Activated CD8-positive, alpha-beta T cell treated with anti-CD3 and anti-CD28 coated beads for 36 hours (primary cell): ENCODE results near the gene PPP4R2. TPM values are rescaled to one million over a fixed set of nuclear protein-coding genes. Genes with fewer than 3 reads are reported as not detected.

Source experiments
- ATAC-seq: fragments of 200-7000 bp; cut with Tn5 transposase; one replicate; pipeline ENCODE4 v1.10.0; 2021; ENCODE audit warnings: mild to moderate bottlenecking, moderate library complexity
- CTCF ChIA-PET: fragments of 350-600 bp; sonication (Branson Sonifier 250); formaldehyde crosslinking; loops from one replicate; lab custom pipeline; 2021; ENCODE audit warnings: antibody characterized with exemption; lab: Charles Lee
- POLR2A ChIA-PET: fragments of 350-600 bp; sonication (Branson Sonifier 250); formaldehyde crosslinking; loops from one replicate; lab custom pipeline; 2021; ENCODE audit warnings: antibody characterized with exemption; lab: Charles Lee
- DNase-seq: peaks from one replicate; pipeline ENCODE4 v3.0.0-alpha.2; 2020
- H3K27ac Mint-ChIP-seq: one replicate; pipeline ENCODE4 v1.8.0; 2021; ENCODE audit warnings: mild to moderate bottlenecking, mixed read lengths
- H3K27me3 Mint-ChIP-seq: one replicate; pipeline ENCODE4 v1.8.0; 2021; ENCODE audit warnings: mixed read lengths
- H3K36me3 Mint-ChIP-seq: one replicate; pipeline ENCODE4 v1.8.0; 2021; ENCODE audit warnings: low read depth, mixed read lengths
- H3K4me1 Mint-ChIP-seq: one replicate; pipeline ENCODE4 v1.8.0; 2021; ENCODE audit warnings: low read depth, mixed read lengths
- H3K4me3 Mint-ChIP-seq: one replicate; pipeline ENCODE4 v1.8.0; 2021; ENCODE audit warnings: mild to moderate bottlenecking, moderate library complexity, mixed read lengths
- H3K9me3 Mint-ChIP-seq: one replicate; pipeline ENCODE4 v1.8.0; 2021; ENCODE audit warnings: mixed read lengths
- intact Hi-C: fragments of 100-400 bp; cut with micrococcal nuclease; formaldehyde crosslinking; loops from one replicate; pipeline ENCODE4 v1.10.0; 2022
- total RNA-seq, 2 experiments: library from RNA; stranded (reverse); gene quantifications; one replicate each; pipeline ENCODE4 v1.2.3, GENCODE V29; 2021
- TF ChIP-seq, protein P1 (sequence below): fragments of 200-600 bp; IDR thresholded peaks from one replicate; pipeline ENCODE4 v1.8.0; 2022; ENCODE audit warnings: antibody characterized with exemption, mild to moderate bottlenecking

The PPP4R2 gene
- total RNA-seq, 2 experiments from 2014 or later, result 85.5 to 88.6 TPM

DNA sequence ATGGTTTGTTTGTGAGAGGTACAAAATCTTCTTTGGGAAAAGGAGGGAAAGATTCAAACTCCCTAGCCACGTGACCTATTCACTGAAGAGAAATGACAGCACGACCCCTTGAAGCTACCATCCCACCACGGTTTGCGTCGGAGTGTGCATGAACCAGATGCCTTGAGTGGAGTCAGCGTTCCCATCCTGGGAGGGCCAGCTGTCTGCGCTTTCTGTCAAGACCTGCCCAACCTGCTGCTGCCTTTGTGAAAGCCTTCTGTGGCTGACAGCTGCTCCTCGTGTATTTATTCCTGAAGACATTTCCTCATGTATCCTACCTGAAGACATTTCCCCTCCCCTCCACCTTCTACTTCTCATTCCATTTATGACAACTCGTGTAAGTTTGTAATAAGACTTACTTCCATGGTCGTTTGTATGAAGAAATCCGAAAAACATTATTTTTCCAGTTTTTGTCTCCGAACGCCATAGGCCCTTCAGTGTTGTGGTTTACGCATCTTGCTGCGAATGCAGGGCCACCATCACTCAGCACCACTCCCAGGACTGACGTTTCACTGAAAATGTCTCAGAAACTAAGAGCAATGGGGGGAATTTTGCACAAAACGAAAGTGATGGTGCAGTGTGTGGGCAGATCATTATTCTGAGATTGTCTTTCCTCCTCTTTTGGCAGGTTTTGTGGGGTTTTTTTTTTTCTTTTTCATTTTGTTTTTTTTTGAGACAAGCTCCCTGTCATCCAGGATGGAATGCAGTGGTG is 83.8 kb downstream of the PPP4R2 start:
- DNase-seq (peak; percentile 48), ATAC-seq (no peak)
- Mint-ChIP-seq H3K27me3 (no peaks in the 10 kb centered on the region), H3K36me3 (no peaks in the 10 kb centered on the region), H3K9me3 (no peaks in the 10 kb centered on the region), H3K4me1 (peaks cover 3% of the 10 kb centered on the region), H3K4me3 (no peak overlapping the region), H3K27ac (no peak overlapping the region)
- POLR2A ChIA-PET, result interaction anchor here (0.7 kb wide), 1 partner anchor 50 kb away, joined by 3 read pairs; no protein-coding TSS in a partner anchor
- intact Hi-C loops, result no loop called here
- TF ChIP-seq, protein P1, sequence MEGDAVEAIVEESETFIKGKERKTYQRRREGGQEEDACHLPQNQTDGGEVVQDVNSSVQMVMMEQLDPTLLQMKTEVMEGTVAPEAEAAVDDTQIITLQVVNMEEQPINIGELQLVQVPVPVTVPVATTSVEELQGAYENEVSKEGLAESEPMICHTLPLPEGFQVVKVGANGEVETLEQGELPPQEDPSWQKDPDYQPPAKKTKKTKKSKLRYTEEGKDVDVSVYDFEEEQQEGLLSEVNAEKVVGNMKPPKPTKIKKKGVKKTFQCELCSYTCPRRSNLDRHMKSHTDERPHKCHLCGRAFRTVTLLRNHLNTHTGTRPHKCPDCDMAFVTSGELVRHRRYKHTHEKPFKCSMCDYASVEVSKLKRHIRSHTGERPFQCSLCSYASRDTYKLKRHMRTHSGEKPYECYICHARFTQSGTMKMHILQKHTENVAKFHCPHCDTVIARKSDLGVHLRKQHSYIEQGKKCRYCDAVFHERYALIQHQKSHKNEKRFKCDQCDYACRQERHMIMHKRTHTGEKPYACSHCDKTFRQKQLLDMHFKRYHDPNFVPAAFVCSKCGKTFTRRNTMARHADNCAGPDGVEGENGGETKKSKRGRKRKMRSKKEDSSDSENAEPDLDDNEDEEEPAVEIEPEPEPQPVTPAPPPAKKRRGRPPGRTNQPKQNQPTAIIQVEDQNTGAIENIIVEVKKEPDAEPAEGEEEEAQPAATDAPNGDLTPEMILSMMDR, result no peak
- CTCF ChIA-PET, result no interaction called here

DNA sequence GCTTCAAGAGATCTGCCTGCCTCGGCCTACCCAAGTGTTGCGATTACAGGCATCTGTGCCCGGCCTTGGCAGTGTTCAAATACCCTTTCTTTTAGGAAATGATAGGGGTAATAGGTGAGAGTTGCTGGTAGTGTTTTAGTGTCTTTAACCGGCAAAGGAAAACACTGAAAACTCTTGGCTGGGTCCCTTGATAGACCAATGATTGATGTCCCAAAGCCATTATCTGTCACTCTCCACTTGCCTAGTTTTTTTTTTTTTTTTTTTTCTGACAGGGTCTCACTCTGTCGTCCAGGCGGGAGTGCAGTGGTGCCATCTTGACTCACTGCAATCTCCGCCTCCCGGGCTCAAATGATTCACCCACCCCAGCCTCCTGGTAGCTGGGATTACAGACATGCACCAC is 84.5 kb downstream of the PPP4R2 start:
- Mint-ChIP-seq H3K27me3 (no peaks in the 10 kb centered on the region), H3K4me1 (peaks cover 6% of the 10 kb centered on the region), H3K36me3 (no peaks in the 10 kb centered on the region), H3K9me3 (no peaks in the 10 kb centered on the region), H3K4me3 (no peak overlapping the region), H3K27ac (no peak overlapping the region)
- TF ChIP-seq, protein P1, result no peak
- ATAC-seq (no peak), DNase-seq (no peak)
- ChIA-PET POLR2A (interaction anchor here (0.7 kb wide), 1 partner anchor 50 kb away, joined by 3 read pairs; no protein-coding TSS in a partner anchor), CTCF (interaction anchor here (1.6 kb wide), 1 partner anchor 143 kb away, joined by 4 read pairs; no protein-coding TSS in a partner anchor)
- intact Hi-C loops, result no loop called here

DNA sequence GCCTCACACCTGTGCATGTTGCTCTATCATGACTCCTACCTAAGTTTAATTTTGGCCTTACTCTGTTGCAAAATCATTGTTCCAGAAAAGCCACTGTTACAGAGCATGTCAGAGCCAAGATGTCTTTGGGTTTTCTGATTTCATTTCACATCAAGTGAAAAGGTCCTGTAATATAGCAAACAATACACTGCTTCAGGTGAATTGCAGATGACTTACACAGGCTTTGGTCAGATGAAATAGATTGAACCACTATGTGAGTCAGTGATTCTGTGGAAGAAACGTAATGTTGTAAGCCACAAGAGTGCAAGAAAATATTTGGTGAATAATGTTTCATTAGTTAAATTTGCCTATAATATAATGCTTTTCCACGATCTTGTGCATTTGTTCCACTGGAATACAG is 87.6 kb downstream of the PPP4R2 start:
- CTCF ChIA-PET, result interaction anchor here (0.7 to 4.1 kb wide), 3 partner anchors 137 to 235 kb away, joined by 3 to 56 read pairs (median 42); partner anchors contain the start of gene SHQ1
- no peaks in the 10 kb centered on the region for H3K36me3 Mint-ChIP-seq
- TF ChIP-seq, protein P1, result no peak
- H3K9me3 Mint-ChIP-seq, result no peaks in the 10 kb centered on the region
- ATAC-seq (no peak), DNase-seq (no peak)
- no peaks in the 10 kb centered on the region for H3K27me3 Mint-ChIP-seq
- intact Hi-C loops, result no loop called here
- POLR2A ChIA-PET, result interaction anchor here (0.6 kb wide), 1 partner anchor 62 kb away, joined by 3 read pairs; no protein-coding TSS in a partner anchor
- no peak overlapping the region for H3K27ac Mint-ChIP-seq
- H3K4me3 Mint-ChIP-seq, result no peak overlapping the region
- peaks cover 11% of the 10 kb centered on the region for H3K4me1 Mint-ChIP-seq

DNA sequence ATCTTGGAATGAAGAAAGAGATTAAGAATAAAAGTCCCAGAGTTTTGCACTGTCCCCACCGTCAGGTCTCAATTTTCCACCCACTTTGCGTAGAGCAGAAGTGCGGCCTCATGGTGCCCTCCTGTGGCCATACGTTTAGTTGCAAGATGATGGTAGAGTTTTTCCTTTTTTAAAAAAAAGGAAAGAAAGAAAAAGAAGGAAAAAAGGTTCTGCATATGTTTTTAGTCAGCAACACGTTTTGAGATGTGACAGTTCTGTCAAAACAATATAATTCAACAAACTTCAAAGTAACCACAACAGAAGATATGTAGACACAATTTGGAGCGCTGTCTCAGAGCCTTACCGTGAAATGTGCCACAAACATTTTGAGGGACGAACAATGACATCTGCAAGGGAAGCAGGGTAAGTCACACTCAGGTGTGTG is 89.5 kb downstream of the PPP4R2 start:
- POLR2A ChIA-PET, result interaction anchor here (0.7 kb wide), 1 partner anchor 694 kb away, joined by 3 read pairs; no protein-coding TSS in a partner anchor
- peak; percentile 67 for ATAC-seq

More for the DNA sequence above, 89.5 kb downstream of the PPP4R2 start:
- CTCF ChIA-PET, result interaction anchor here (0.6 to 4.1 kb wide), 29 partner anchors 9 to 1375 kb away, joined by 3 to 56 read pairs (median 5); partner anchors contain the start of gene SHQ1
- Mint-ChIP-seq H3K27ac (no peak overlapping the region), H3K4me3 (no peak overlapping the region), H3K27me3 (no peaks in the 10 kb centered on the region), H3K4me1 (peaks cover 8% of the 10 kb centered on the region), H3K9me3 (no peaks in the 10 kb centered on the region), H3K36me3 (no peaks in the 10 kb centered on the region)
- intact Hi-C loops, result loop anchor here (2.0 to 5.0 kb wide), 2 partner anchors 151 to 239 kb away; partner anchors contain the start of gene SHQ1
- TF ChIP-seq, protein P1, result peak; percentile 94
- peak; percentile 64 for DNase-seq
